ENCODE data around the gene KLC1. TPM values are rescaled to one million over a fixed set of nuclear protein-coding genes. Genes with fewer than 3 reads are reported as not detected.
"Not testable (repeated sequence)": the region's sequence is repeated elsewhere in the genome, so short reads cannot be mapped to it uniquely, and the experiment has no call there.

Gene KLC1
- total RNA-seq: 162 TPM
- polyA plus RNA-seq: 188 TPM

DNA sequence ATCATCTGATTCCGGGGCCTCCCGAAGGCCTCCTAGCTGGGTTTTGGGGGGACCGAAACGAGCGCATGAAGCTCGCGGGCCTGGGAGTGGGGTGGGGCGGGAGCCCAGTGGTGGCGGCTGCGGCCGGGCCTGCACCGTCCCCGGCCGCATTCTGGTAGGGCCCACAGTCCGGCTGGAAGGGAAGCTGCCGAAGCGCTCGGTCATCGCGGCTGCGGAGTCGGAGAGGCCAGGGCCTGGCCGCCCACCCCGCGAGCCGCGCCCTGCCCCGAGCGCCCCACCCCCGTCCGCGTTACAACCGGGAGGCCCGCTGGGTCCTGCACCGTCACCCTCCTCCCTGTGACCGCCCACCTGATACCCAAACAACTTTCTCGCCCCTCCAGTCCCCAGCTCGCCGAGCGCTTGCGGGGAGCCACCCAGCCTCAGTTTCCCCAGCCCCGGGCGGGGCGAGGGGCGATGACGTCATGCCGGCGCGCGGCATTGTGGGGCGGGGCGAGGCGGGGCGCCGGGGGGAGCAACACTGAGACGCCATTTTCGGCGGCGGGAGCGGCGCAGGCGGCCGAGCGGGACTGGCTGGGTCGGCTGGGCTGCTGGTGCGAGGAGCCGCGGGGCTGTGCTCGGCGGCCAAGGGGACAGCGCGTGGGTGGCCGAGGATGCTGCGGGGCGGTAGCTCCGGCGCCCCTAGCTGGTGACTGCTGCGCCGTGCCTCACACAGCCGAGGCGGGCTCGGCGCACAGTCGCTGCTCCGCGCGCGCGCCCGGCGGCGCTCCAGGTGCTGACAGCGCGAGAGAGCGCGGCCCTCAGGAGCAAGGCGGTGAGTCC lies at the start of gene KLC1:
Gene KLC1, plus strand, starts transcription at position 528 of the 819 bp plus-strand sequence. CDS start 25,354 bp downstream, outside the sequence.
- WGBS: under 1% methylated on average over 97 of the region's 97 CpGs
- Histone ChIP-seq H3K27ac (ENCODE audit: low read depth) (peak within 1 kb of the TSS; percentile 98), H3K36me3 (ENCODE audit: insufficient read depth) (no peaks in the 10 kb centered on the region), H3K4me3 (ENCODE audit: low read depth, low read length) (peak within 1 kb of the TSS; percentile 95), H3K4me1 (ENCODE audit: insufficient read depth) (no peaks in the 10 kb centered on the region)
- DNase-seq (ENCODE audit: extremely low spot score): no peak

DNA sequence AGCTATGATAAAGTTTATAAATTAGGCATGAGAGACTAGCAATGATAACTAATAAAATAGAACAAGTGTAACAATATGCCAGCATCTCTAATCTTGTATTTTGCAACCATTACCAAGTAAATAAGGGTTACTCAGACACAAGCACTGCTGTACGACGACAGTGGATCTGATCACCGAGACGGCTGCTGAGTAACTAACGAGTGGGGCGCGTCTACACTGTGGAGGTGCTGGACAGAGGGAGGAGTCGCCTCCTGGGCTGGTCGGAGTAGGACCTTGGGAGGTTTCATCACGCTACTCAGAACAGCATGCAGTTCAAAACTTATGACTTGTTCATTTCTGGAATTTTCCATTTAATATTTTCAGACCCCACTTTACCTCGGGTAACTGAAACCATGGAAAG lies 47.8 kb upstream of the KLC1 start:
- DNase-seq (ENCODE audit: extremely low spot score): no peak
- Histone ChIP-seq H3K36me3 (ENCODE audit: insufficient read depth) (no peaks in the 10 kb centered on the region), H3K4me3 (ENCODE audit: low read depth, low read length) (no peak overlapping the region), H3K27ac (ENCODE audit: low read depth) (no peak overlapping the region), H3K4me1 (ENCODE audit: insufficient read depth) (no peaks in the 10 kb centered on the region)
- WGBS: 88% methylated on average over 11 of the region's 11 CpGs

DNA sequence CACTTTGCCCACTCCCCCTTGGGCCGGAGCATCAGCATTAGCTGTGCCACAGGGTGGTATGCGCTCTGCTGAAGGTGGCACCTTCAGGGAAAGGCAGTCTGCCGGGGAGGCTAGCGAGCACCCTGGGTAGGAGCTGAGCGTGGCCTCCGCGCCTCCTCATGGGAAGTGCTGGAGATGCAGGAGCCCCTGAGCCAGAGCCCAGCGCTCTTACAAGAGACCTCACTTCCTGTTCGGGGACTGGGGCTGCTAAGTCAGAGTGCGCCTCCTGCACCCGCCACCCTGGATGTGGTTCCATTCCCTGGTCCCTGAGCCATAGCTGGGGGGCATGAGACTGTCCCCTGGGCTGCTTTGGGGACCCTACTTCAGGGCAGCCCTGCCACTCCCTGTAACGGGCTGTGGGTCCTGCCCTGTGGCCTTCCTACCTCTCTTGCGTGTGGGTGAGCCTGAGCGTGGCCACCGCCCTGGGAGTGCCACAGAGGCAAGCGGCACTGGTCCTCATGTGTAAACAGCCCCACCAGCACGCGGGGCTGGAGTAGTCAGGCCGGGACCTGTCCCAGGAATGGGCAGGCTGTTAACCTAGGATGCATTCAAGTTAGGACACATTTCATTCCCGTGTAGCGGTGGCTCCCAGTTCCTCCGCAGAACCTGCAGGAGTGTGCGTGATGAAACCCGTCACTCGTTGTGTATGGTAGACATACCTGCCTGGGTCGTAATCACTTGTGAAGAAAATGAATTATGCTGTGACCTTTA lies 46.9 kb upstream of the KLC1 start:
- Histone ChIP-seq H3K36me3 (ENCODE audit: insufficient read depth) (no peaks in the 10 kb centered on the region), H3K4me1 (ENCODE audit: insufficient read depth) (no peaks in the 10 kb centered on the region), H3K27ac (ENCODE audit: low read depth) (peak overlapping the region; percentile 80), H3K4me3 (ENCODE audit: low read depth, low read length) (no peak overlapping the region)
- 88% methylated on average over 26 of the region's 26 CpGs for WGBS
- no peak for DNase-seq (ENCODE audit: extremely low spot score)

DNA sequence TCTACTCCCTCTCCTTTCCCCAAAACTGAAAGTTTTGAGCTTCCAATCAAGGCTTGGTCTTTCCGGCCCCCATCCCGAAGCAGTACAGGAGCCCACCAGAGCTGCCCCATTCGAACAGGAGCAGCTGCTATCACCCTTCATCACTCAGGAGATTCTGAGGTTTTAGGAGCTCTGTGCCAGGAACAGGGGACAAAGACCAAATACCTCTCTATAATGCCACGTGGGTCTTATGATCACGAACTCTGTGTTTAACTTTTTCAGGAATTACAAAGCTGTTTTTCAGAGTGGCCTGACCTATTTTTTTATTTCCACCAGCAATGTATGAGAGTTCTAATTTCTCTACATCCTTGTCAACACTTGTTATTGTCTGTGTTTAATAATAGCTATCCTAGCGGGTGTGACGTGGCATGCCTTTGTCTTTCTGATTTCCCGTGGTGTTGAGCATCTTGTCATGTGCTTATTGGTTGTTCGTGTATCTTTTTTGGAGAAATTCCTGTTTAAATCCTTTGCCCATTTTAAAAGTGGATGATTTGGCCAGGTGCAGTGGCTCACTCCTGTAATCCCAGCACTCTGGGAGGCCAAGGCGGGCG lies 44.6 kb upstream of the KLC1 start:
- 92% methylated on average over 11 of the region's 11 CpGs for WGBS
- Histone ChIP-seq H3K4me3 (ENCODE audit: low read depth, low read length) (no peak overlapping the region), H3K4me1 (ENCODE audit: insufficient read depth) (no peaks in the 10 kb centered on the region), H3K27ac (ENCODE audit: low read depth) (no peak overlapping the region), H3K36me3 (ENCODE audit: insufficient read depth) (no peaks in the 10 kb centered on the region)
- DNase-seq (ENCODE audit: extremely low spot score): no peak

DNA sequence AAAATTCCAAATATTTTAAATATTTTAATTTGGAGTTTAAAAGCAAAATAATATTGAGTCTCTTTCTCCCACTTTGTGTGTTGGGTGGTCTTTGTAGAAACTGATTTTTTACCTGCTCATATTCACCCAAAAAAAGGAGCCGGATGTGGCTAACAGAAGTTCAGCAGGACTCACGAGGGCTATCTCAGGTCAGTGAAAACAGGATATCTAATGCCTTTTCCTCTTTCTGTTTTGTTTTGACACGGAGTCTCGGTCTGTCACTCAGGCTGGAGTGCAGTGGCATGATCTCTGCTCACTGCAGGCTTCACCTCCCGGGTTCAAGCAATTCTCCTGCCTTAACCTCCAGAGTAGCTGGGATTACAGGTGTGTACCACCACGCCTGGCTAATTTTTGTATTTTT lies 35.4 kb upstream of the KLC1 start:
- H3K27ac ChIP-seq (ENCODE audit: low read depth): no peak overlapping the region
- H3K4me1 ChIP-seq (ENCODE audit: insufficient read depth): no peaks in the 10 kb centered on the region
- H3K4me3 ChIP-seq (ENCODE audit: low read depth, low read length): no peak overlapping the region
- no peaks in the 10 kb centered on the region for H3K36me3 ChIP-seq (ENCODE audit: insufficient read depth)
- DNase-seq (ENCODE audit: extremely low spot score): no peak
- 82% methylated on average over 6 of the region's 6 CpGs for WGBS

DNA sequence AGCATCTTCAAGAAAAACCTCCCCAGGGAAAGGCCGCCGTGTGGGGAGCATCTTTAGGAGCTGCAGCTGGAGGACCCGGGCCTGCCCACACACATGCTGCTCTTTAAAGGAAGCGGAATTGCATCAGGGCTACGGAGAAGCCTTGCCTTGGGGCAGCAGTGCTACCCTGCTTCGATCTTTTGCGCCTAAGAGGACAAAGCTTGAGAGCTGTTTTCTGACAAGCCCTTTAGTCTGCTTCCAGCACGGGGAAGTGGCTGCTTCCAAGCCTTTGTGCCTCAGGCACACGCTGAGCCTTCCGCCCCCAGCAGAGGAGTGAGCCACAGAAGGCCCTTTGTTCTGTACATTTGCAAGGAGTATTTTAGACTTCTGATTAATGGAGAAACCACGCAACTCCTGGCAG lies 34.7 kb upstream of the KLC1 start:
- H3K27ac ChIP-seq (ENCODE audit: low read depth): no peak overlapping the region
- DNase-seq (ENCODE audit: extremely low spot score): no peak
- 67% methylated on average over 9 of the region's 11 CpGs for WGBS

DNA sequence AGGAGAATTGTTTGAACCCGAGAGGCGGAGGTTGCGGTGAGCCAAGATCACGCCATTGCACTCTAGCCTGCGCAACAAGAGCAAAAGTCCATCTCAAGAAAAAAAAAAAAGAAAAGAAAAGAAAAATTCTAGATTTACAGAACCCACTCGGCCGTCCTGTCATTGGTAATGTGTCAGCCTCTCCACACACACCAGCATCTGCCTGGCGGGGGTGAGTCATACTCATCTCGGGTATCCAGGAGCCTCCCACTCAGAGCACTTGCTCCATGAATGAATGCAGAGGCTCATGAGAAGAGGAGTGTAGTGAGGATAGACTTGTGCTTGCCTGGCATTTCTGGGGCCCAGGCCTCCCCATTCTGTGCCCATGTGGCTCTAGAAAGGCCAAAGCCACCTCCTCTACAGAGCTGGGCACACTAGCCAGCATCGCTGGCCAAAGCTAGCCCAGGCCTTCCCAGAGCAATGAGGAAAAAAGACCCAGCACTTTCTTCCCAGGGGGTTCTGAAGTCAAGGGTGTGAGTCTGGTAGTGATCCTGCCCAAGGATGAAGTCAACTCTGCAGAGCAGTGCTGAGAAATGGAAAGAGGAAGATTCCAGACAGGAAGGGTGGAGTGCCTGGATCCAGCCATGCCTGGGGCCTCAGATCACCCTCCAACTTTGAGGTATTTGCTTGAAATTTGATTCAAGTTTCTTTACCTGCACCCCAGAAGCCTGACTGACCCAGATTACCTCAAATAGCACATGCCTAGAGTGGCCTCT lies 31.2 kb upstream of the KLC1 start:
- Histone ChIP-seq H3K4me3 (ENCODE audit: low read depth, low read length) (no peak overlapping the region), H3K4me1 (ENCODE audit: insufficient read depth) (no peaks in the 10 kb centered on the region), H3K36me3 (ENCODE audit: insufficient read depth) (no peaks in the 10 kb centered on the region), H3K27ac (ENCODE audit: low read depth) (no peak overlapping the region)
- DNase-seq (ENCODE audit: extremely low spot score): no peak
- WGBS: 85% methylated on average over 10 of the region's 10 CpGs

More for the DNA sequence above, 34.7 kb upstream of the KLC1 start:
- no peaks in the 10 kb centered on the region for H3K4me1 ChIP-seq (ENCODE audit: insufficient read depth)
- no peak overlapping the region for H3K4me3 ChIP-seq (ENCODE audit: low read depth, low read length)
- no peaks in the 10 kb centered on the region for H3K36me3 ChIP-seq (ENCODE audit: insufficient read depth)

DNA sequence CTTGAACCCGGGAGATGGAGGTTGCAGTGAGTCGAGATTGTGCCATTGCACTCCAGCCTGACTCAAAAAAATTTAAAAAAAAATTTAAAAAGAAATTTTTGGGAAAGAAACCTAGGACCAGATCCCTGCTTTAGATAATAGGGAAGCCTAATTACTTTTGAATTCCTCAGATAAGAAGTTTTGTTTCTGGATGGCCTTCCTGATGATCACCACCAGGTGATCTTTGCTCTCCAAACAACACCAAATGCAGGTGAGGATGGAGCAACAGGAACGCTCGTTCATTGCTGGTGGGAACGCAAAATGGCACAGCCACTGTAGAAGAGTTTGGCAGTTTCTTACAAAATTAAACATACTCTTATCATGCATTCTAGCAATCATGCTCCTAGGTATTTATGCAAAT lies 28.5 kb upstream of the KLC1 start:
- Histone ChIP-seq H3K4me1 (ENCODE audit: insufficient read depth) (no peaks in the 10 kb centered on the region), H3K27ac (ENCODE audit: low read depth) (no peak overlapping the region), H3K4me3 (ENCODE audit: low read depth, low read length) (no peak overlapping the region), H3K36me3 (ENCODE audit: insufficient read depth) (no peaks in the 10 kb centered on the region)
- WGBS: 95% methylated on average over 5 of the region's 5 CpGs
- no peak for DNase-seq (ENCODE audit: extremely low spot score)

DNA sequence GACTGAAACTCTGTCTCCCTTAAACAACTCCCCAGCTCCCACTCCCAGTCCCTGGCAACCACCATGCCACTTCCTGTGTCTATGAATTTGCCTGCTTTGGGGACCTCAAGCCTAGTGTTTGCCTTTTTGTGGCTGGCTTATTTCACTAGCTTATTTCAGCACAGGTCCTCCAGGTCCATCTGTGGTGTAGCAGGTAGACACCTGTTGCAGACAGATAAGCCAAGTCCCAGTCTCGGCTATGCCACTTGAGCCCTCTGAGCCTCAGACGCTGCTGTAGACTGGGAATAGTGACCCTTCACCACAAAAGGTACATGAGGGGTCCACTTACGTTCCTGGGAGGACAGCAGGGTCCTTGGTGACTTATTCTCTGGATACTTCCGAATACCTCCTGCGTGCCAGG lies 24.4 kb upstream of the KLC1 start:
- no peak overlapping the region for H3K27ac ChIP-seq (ENCODE audit: low read depth)
- 96% methylated on average over 5 of the region's 5 CpGs for WGBS
- no peaks in the 10 kb centered on the region for H3K4me1 ChIP-seq (ENCODE audit: insufficient read depth)
- DNase-seq (ENCODE audit: extremely low spot score): no peak
- no peak overlapping the region for H3K4me3 ChIP-seq (ENCODE audit: low read depth, low read length)
- H3K36me3 ChIP-seq (ENCODE audit: insufficient read depth): no peaks in the 10 kb centered on the region

DNA sequence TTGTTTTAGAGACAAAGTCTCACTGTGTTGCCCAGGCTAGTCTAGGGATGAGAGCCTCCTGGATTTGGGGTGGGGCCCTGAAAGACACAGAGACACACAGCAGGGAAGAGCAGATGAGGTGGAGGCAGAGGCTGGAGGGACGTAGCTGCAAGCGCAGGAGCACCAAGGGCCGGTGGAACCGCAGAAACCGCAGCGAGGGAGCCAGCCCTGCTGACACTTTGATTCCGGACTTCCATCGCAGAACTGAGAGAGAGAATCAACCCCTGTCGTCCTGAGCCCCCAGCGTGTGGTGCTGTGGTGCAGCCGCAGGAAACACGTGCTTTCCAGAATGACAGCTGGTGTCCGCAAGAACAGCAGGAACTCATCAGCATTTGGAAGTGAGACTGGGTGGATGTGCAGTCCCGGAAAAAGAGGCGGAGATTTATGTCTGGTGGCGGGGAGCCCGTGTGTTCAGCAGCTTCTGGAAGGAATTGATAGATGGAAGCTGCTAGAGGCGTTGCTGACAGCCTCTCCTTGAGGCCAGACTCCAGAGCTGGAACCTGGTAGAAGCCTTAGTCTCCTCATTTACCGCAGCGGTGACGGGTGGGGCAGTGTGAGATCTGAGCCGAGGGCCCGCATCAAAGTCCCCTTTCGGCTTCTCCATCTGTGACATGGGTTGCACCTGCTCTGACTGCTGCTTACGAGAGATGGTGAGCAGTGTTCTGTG lies 21.9 kb upstream of the KLC1 start:
- Histone ChIP-seq H3K4me3 (ENCODE audit: low read depth, low read length) (no peak overlapping the region), H3K36me3 (ENCODE audit: insufficient read depth) (no peaks in the 10 kb centered on the region), H3K4me1 (ENCODE audit: insufficient read depth) (no peaks in the 10 kb centered on the region), H3K27ac (ENCODE audit: low read depth) (no peak overlapping the region)
- 3% methylated on average over 25 of the region's 25 CpGs for WGBS
- DNase-seq (ENCODE audit: extremely low spot score): peak; percentile 80

DNA sequence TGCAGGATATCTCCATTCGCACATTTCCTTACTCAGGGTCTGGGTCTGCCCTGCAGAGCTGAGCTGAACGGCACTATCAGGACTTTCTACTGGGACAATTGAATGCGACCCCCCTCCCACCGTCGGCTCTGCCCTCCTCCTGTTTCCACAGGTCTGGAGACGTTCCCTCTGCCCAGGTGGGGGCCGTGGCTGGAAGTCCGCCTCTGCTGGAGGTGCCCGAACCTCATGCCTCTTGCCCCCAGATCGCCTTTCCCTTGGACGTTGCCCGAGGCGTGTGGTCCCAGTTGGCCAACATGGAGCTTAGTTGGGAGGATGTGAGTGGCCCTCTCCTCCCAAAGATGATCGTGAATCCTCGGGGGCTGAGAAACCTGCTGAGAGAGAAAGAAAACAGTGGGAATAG lies 21.2 kb upstream of the KLC1 start:
- no peak for DNase-seq (ENCODE audit: extremely low spot score)
- no peak overlapping the region for H3K27ac ChIP-seq (ENCODE audit: low read depth)
- H3K36me3 ChIP-seq (ENCODE audit: insufficient read depth): no peaks in the 10 kb centered on the region
- H3K4me1 ChIP-seq (ENCODE audit: insufficient read depth): no peaks in the 10 kb centered on the region
- WGBS: 23% methylated on average over 15 of the region's 15 CpGs
- no peak overlapping the region for H3K4me3 ChIP-seq (ENCODE audit: low read depth, low read length)

DNA sequence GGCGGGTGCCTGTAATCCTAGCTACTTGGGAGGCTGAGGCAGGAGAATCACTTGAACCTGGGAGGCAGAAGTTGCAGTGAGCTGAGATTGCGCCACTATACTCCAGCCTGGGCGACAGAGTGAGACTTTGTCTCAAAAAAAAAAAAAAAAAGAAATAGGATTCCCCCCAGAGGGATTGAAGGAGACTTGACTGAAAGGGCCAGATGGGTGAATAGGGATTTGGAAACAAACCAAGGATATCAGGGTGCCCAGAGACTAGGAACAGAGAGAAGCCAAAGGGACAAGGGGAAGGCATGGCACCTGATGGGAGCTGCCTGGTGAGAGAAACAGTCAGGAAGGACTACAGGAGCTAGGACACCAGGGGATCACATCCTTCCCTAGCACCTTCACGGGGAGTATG lies 19.9 kb upstream of the KLC1 start:
- not testable (repeated sequence) for H3K27ac ChIP-seq (ENCODE audit: low read depth); H3K4me3 ChIP-seq (ENCODE audit: low read depth, low read length); DNase-seq (ENCODE audit: extremely low spot score); H3K36me3 ChIP-seq (ENCODE audit: insufficient read depth); H3K4me1 ChIP-seq (ENCODE audit: insufficient read depth)
- WGBS: 91% methylated on average over 4 of the region's 4 CpGs

DNA sequence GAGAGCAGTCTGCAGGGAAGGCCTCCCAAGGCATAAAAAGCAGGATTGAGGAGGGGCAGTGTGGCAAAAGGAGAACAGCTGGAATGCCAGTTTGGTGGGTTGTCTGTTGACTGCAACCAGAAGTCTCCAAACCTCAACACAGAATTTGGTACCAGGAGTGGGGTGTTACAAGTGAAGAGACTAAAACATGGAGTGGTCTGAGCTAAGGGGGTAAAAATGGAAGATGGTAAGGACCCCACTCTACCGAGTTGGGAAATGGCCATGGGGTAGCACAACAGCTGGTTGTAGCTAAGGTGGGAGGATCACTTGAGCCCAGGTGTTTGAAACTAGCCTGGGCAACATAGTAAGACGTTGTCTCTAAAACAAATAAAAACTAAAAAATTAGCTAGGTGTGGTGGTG lies 17.8 kb upstream of the KLC1 start:
- Histone ChIP-seq H3K27ac (ENCODE audit: low read depth) (no peak overlapping the region), H3K36me3 (ENCODE audit: insufficient read depth) (no peaks in the 10 kb centered on the region), H3K4me3 (ENCODE audit: low read depth, low read length) (no peak overlapping the region), H3K4me1 (ENCODE audit: insufficient read depth) (no peaks in the 10 kb centered on the region)
- 94% methylated on average over 2 of the region's 2 CpGs for WGBS
- no peak for DNase-seq (ENCODE audit: extremely low spot score)
